OCI-LY7 (cell line): Measurements from ENCODE around the gene NCOA3. TPM values are rescaled to one million over a fixed set of nuclear protein-coding genes. Genes with fewer than 3 reads are reported as not detected.
"Not testable (repeated sequence)": the region's sequence is repeated elsewhere in the genome, so short reads cannot be mapped to it uniquely, and the experiment has no call there.

Source experiments
- BruUV-seq: library from RNA; stranded (reverse); fragments of 400-500 nt; replicated peaks from 2 replicates; lab custom pipeline; 2021; lab: Mats Ljungman, UMichigan
- CTCF ChIA-PET: fragments of 300-600 bp; sonication (Branson Sonifier 250); formaldehyde crosslinking; loops from one replicate; lab custom pipeline; 2022; ENCODE audit warnings: antibody characterized with exemption; ENCODE audit not compliant: unreplicated experiment; lab: Charles Lee
- POLR2A ChIA-PET: fragments of 300-600 bp; sonication (Branson Sonifier 250); formaldehyde crosslinking; loops from one replicate; lab custom pipeline; 2022; ENCODE audit warnings: antibody characterized with exemption; lab: Charles Lee
- DNase-seq: peaks from one replicate; pipeline ENCODE4 v3.0.0-alpha.2; 2015; ENCODE audit warnings: low spot score
- H2AFZ ChIP-seq: fragments of 200-600 bp; sonication (generic), shearing (Covaris generic); 2 replicates; pipeline ENCODE4 v1.6.1; 2014; ENCODE audit warnings: mild to moderate bottlenecking, antibody characterized with exemption, low read length, moderate library complexity
- H3K27ac ChIP-seq: fragments of 200-600 bp; sonication (generic); 2 replicates; pipeline ENCODE4 v1.5.1; 2014; ENCODE audit warnings: mixed run types, low read depth, mild to moderate bottlenecking, moderate library complexity, low read length, inconsistent platforms; ENCODE audit not compliant: poor library complexity, severe bottlenecking
- H3K36me3 ChIP-seq: fragments of 200-600 bp; sonication (generic); 2 replicates; pipeline ENCODE4 v1.6.1; 2014; ENCODE audit warnings: mild to moderate bottlenecking, antibody characterized with exemption, low read length, moderate library complexity, mixed read lengths; ENCODE audit not compliant: insufficient read depth
- H3K4me1 ChIP-seq: fragments of 200-600 bp; sonication (generic); 2 replicates; pipeline ENCODE4 v1.5.1; 2014; ENCODE audit warnings: mild to moderate bottlenecking, low read length; ENCODE audit not compliant: insufficient read depth, poor library complexity, severe bottlenecking
- H3K4me2 ChIP-seq: fragments of 200-600 bp; sonication (generic); 2 replicates; pipeline ENCODE4 v1.6.1; 2014; ENCODE audit warnings: mild to moderate bottlenecking, low read length
- H3K4me3 ChIP-seq: fragments of 200-600 bp; sonication (generic); 2 replicates; pipeline ENCODE4 v1.5.1; 2014; ENCODE audit warnings: mild to moderate bottlenecking, low read depth, low read length; ENCODE audit not compliant: poor library complexity, severe bottlenecking
- H3K79me2 ChIP-seq: fragments of 200-600 bp; sonication (generic); 2 replicates; pipeline ENCODE4 v1.6.1; 2016; ENCODE audit warnings: low read depth, mild to moderate bottlenecking, low read length, moderate library complexity, mixed read lengths; ENCODE audit not compliant: insufficient read depth
- H3K9me2 ChIP-seq: fragments of 200-600 bp; sonication (generic); 2 replicates; pipeline ENCODE4 v1.6.1; 2016; ENCODE audit warnings: mild to moderate bottlenecking, low read length, mixed read lengths; ENCODE audit not compliant: insufficient read depth
- H3K9me3 ChIP-seq: fragments of 200-600 bp; sonication (generic); 2 replicates; pipeline ENCODE4 v1.6.1; 2014; ENCODE audit warnings: mild to moderate bottlenecking, mixed run types, low read length, mixed read lengths
- H4K20me1 ChIP-seq: fragments of 200-600 bp; sonication (generic); 2 replicates; pipeline ENCODE4 v1.6.1; 2014; ENCODE audit warnings: mild to moderate bottlenecking, antibody characterized with exemption, low read length, moderate library complexity, mixed read lengths; ENCODE audit not compliant: insufficient read depth
- CTCF ChIP-seq: fragments of 200-600 bp; sonication (generic); conservative IDR thresholded peaks from 2 replicates; pipeline ENCODE4 v1.5.1; 2014; ENCODE audit warnings: mild to moderate bottlenecking, antibody characterized with exemption, low read length, moderate library complexity, mixed read lengths
- EZH2phosphoT487 ChIP-seq: fragments of 200-600 bp; sonication (generic); IDR thresholded peaks from 2 replicates; pipeline ENCODE4 v1.6.1; 2018; ENCODE audit warnings: low read depth, borderline replicate concordance, mild to moderate bottlenecking, mixed run types, antibody characterized with exemption, low read length, moderate library complexity, mixed read lengths
- intact Hi-C: fragments of 100-400 bp; cut with micrococcal nuclease; formaldehyde crosslinking; loops from one replicate; pipeline ENCODE4 v1.10.0; 2022; ENCODE audit not compliant: unreplicated experiment
- total RNA-seq, 2 experiments: library from RNA; depleted of rRNA in 1 of 2; stranded (reverse); fragments of >200 nt in 1 of 2; shearing (Covaris generic) in 1 of 2; gene quantifications; 2 replicates each; pipeline ENCODE4 v1.2.3, GENCODE V29; 2014 to 2022

Gene NCOA3
- total RNA-seq, 2 experiments from 2014 or later = 50.5 to 75.6 TPM

GRCh38 chr20:47506335-47506734 is 4.6 kb downstream of the NCOA3 start:
- Histone ChIP-seq H2AFZ (no peak overlapping the region), H3K4me2 (peak overlapping the region; percentile 74), H3K36me3 (peaks cover 47% of the 10 kb centered on the region), H3K27ac (peak overlapping the region; percentile 54), H3K9me2 (no peaks in the 10 kb centered on the region), H4K20me1 (peaks cover 33% of the 10 kb centered on the region), H3K4me3 (peak overlapping the region; percentile 58), H3K9me3 (no peaks in the 10 kb centered on the region), H3K79me2 (peaks cover 97% of the 10 kb centered on the region), H3K4me1 (peaks cover 54% of the 10 kb centered on the region)
- POLR2A ChIA-PET = interaction anchor here (0.6 to 1.9 kb wide), 4 partner anchors 14 to 93 kb away, joined by 3 to 5 read pairs (median 3); no protein-coding TSS in a partner anchor
- TF ChIP-seq CTCF (no peak), EZH2phosphoT487 (no peak)
- intact Hi-C loops = no loop called here
- DNase-seq = no peak
- BruUV-seq = no TSS peak
- CTCF ChIA-PET = no interaction called here

- CTCF ChIA-PET = interaction anchor here (1.0 kb wide), 1 partner anchor 62 kb away, joined by 3 read pairs; no protein-coding TSS in a partner anchor
- peak overlapping the region; percentile 58 for H3K4me3 ChIP-seq
- TF ChIP-seq CTCF (no peak), EZH2phosphoT487 (no peak)
Observed at GRCh38 chr20:47506850-47507249, 5.2 kb downstream of the NCOA3 start.

GRCh38 chr20:47507275-47507981 is 5.7 kb downstream of the NCOA3 start:
- H3K9me3 ChIP-seq, H3K9me2 ChIP-seq, DNase-seq, intact Hi-C loops, BruUV-seq, H2AFZ ChIP-seq: not testable (repeated sequence)
- ChIA-PET CTCF (interaction anchor here (1.0 kb wide), 1 partner anchor 62 kb away, joined by 3 read pairs; no protein-coding TSS in a partner anchor), POLR2A (interaction anchor here (1.0 to 1.9 kb wide), 4 partner anchors 21 to 103 kb away, joined by 4 to 9 read pairs (median 6); no protein-coding TSS in a partner anchor)
- H3K4me1 ChIP-seq = peaks cover 57% of the 10 kb centered on the region
- H4K20me1 ChIP-seq = peaks cover 37% of the 10 kb centered on the region
- H3K36me3 ChIP-seq = peaks cover 56% of the 10 kb centered on the region
- peak overlapping the region; percentile 54 for H3K27ac ChIP-seq
- H3K4me3 ChIP-seq = peak overlapping the region; percentile 58
- peak overlapping the region; percentile 74 for H3K4me2 ChIP-seq
- H3K79me2 ChIP-seq = peaks cover 100% of the 10 kb centered on the region

More at GRCh38 chr20:47506850-47507249, 5.2 kb downstream of the NCOA3 start:
- TSS peak; percentile 6 for BruUV-seq
- Histone ChIP-seq H3K27ac (peak overlapping the region; percentile 54), H3K4me2 (peak overlapping the region; percentile 74), H4K20me1 (peaks cover 37% of the 10 kb centered on the region), H3K9me2 (no peaks in the 10 kb centered on the region), H3K4me1 (peaks cover 54% of the 10 kb centered on the region), H3K79me2 (peaks cover 100% of the 10 kb centered on the region), H2AFZ (no peak overlapping the region), H3K9me3 (no peaks in the 10 kb centered on the region), H3K36me3 (peaks cover 51% of the 10 kb centered on the region)
- intact Hi-C loops = no loop called here
- no peak for DNase-seq
- POLR2A ChIA-PET = interaction anchor here (0.6 to 1.9 kb wide), 2 partner anchors 15 to 20 kb away, joined by 3 to 5 read pairs; no protein-coding TSS in a partner anchor
